Coronary artery (tissue), 2 donors: ENCODE data around the gene SNRPN.
"Not testable (repeated sequence)": the region's sequence is repeated elsewhere in the genome, so short reads cannot be mapped to it uniquely, and the experiment has no call there.

Source experiments
- DNase-seq: peaks from one replicate; pipeline ENCODE4 v3.0.0-alpha.2; 2017; ENCODE audit warnings: low spot score
- H3K27ac ChIP-seq, 2 donors: fragments of 200-600 bp; sonication (generic); one replicate each; pipeline ENCODE4 v1.5.1; 2016 to 2019
- H3K4me3 ChIP-seq: fragments of 200-600 bp; sonication (generic); 2 replicates; pipeline ENCODE4 v1.5.1; 2016; ENCODE audit warnings: mild to moderate bottlenecking, moderate library complexity
- TF ChIP-seq, protein P1 (sequence below): fragments of 200-600 bp; sonication (generic); IDR thresholded peaks from one replicate; pipeline ENCODE4 v1.5.1; 2019; ENCODE audit warnings: antibody characterized with exemption

The SNRPN gene

DNA sequence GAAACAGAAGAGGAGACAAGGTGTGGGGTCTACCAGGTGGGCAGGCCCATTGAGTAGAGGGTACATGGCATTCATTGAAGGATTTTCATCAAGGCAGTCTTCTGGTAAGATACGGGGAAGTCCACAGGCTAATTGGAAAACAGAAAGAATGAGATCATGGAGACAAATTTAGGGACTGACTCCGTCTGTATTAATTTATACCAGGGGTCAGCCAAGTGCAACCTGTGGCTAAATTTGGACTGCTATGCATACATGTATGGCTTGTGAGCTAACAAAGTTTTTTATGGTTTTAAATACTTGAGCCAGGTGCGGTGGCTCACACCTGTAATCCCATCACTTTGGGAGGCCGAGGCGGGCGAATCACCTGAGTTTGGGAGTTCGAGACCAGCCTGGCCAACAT lies 21.1 kb upstream of the SNRPN start:
- Histone ChIP-seq H3K27ac (no peak overlapping the region), H3K4me3 (no peak overlapping the region)
- TF ChIP-seq, protein P1, sequence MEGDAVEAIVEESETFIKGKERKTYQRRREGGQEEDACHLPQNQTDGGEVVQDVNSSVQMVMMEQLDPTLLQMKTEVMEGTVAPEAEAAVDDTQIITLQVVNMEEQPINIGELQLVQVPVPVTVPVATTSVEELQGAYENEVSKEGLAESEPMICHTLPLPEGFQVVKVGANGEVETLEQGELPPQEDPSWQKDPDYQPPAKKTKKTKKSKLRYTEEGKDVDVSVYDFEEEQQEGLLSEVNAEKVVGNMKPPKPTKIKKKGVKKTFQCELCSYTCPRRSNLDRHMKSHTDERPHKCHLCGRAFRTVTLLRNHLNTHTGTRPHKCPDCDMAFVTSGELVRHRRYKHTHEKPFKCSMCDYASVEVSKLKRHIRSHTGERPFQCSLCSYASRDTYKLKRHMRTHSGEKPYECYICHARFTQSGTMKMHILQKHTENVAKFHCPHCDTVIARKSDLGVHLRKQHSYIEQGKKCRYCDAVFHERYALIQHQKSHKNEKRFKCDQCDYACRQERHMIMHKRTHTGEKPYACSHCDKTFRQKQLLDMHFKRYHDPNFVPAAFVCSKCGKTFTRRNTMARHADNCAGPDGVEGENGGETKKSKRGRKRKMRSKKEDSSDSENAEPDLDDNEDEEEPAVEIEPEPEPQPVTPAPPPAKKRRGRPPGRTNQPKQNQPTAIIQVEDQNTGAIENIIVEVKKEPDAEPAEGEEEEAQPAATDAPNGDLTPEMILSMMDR, result no peak
- DNase-seq, result no peak

DNA sequence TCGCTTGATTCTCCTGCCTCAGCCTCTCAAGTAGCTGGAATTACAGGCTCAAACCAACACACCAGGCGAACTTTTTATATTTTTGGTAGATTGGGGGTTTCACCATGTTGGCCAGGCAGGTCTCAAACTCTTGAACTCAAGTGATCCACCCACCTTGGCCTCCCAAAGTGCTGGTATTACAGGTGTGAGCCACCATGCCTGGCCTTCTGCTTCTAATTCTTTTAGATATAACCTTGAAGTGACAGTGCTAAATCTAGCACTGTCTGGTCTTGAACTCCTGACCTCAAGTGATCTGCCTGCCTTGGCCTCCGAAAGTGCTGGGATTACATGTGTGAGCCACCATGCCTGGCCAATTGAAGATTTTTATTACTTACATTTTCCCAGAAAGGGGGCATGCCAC lies 16.6 kb upstream of the SNRPN start:
- DNase-seq, H3K4me3 ChIP-seq, H3K27ac ChIP-seq: not testable (repeated sequence)

DNA sequence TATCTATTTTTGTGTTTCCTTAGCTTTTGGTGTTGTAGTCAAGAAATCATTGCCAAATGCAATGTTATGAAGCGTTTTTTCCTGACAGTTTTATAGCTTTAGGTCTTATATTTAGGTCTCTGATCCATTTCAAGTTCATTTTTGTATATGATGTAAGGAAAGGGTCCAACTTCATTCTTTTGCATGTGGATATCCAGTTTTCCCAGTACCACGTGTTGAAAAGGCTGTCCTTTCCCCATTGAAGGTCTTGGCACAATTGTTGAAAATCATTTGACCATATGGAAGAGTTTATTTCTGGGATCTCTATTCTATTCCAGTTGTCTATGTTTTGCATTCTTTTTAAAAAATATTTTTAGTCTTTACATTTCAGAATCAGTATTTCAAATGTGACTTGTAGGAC lies 14.6 kb upstream of the SNRPN start:
- no peak overlapping the region for H3K27ac ChIP-seq
- TF ChIP-seq, protein P1, result no peak
- no peak overlapping the region for H3K4me3 ChIP-seq
- DNase-seq, result no peak

DNA sequence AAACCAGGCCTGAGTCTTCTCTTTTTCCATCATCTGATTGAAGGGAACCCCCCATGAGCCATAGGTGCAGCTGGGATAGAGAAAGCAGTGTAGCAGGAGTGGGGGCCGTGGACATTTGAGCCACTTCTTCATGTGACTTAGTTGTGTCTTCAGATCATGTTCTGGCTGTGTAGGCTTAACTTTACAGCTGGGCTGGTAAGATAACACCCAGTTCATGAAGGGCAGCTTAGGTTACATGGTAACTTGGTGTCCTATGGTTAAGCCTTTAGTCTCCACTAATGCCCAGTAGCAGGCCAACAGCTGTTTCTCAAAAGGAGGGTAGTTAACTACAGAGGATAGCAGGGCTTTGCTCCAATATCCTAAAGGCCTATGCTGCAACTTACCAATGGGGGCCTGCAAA lies 11.4 kb upstream of the SNRPN start:
- H3K4me3 ChIP-seq, result no peak overlapping the region
- TF ChIP-seq, protein P1, result no peak
- DNase-seq, result no peak
- no peak overlapping the region for H3K27ac ChIP-seq

DNA sequence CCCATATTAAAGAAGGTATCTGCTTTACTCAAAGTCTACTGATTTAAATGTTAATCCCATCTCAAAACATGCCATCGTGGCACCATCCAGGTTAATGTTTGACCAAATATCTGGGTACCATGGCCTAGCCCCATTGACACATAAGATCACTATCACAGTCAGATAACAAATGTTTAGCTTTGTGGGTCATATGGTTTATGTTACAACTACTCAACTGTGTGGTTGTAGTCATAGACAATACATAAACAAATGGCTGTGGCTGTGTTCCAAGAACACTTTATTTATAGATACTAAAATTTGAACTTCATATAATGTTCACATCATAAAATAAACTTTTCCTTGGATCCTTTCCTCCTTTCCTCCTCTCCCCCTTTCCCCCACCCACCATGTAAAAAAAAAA lies 9.8 kb upstream of the SNRPN start:
- Histone ChIP-seq H3K27ac (peak overlapping the region in 1 of 2 donors; percentile 33), H3K4me3 (no peak overlapping the region)
- TF ChIP-seq, protein P1, result no peak
- DNase-seq, result no peak

DNA sequence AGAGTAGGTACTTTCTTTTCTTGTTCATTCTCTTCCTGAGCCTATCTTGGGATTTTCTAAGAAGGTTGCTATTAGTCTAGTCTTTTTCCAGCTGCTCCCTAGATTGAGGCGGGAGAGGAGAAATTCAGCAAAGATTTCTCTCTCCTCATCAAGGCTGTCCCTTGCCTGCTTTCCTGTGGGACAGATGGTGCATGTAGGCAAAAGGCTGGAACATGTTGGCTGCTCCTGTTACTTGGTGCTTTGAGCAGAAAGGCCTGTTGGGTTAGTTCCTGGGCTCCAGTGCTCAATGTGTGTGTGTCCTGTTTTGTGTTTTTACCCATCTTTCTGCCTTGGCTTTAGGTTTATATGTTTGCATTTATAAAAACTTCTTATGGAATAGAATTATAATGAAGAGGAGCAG lies 9.1 kb upstream of the SNRPN start:
- DNase-seq, result no peak
- Histone ChIP-seq H3K27ac (peak overlapping the region in 1 of 2 donors; percentile 13), H3K4me3 (no peak overlapping the region)
- TF ChIP-seq, protein P1, result no peak

DNA sequence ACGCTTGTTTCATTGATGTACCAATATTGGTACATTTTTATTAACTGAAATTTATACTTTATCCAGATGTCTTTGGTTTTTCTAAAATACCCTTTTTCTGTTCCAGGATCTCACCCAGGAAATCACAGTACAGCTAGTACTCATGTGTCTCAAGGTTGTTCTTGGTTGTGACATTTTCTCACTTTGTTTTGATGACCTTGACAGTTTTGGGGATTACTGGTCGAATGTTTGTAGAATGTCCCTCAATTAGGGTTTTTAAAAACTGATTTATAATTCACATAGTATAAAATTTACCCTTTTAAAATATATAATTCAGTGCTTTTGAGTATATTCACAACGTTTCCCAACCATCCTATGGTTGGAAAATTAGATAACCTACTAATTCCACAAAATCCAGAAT lies 6.3 kb upstream of the SNRPN start:
- TF ChIP-seq, protein P1, result no peak
- H3K27ac ChIP-seq, result no peak overlapping the region
- DNase-seq, result no peak

DNA sequence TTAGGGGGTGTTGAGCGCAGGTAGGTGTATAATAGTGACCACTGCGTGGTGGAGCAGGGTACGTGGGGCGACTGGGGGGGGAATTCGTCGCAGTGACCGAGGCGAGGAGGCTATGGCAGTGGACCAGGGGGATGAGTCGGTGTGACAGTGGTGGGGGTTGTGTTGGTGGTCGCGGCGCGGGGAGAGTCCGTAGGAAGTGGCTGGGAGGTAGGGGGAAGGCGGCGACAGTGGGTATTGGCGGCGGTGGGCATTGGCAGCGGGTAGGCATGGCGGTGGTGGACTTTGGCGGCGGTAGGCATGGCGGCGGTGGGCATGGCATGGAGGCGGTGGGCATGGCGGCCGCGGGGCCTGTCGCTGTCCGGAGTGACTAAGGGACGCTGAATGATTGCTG lies 739 bp downstream of the SNRPN start:
- no peak for DNase-seq
- Histone ChIP-seq H3K4me3 (peak overlapping the region; percentile 74), H3K27ac (peak overlapping the region; percentile 77 to 90)
- TF ChIP-seq, protein P1, result no peak

More for the DNA sequence above, 6.3 kb upstream of the SNRPN start:
- no peak overlapping the region for H3K4me3 ChIP-seq
